HEK293 (cell line): ENCODE measurements around the gene METAP1D.
A peak's percentile ranks its signal among the peaks of the same experiment; 100 is the strongest.

Experiments
- CTCF ChIA-PET: fragments of 350-600 bp; formaldehyde crosslinking; extraction: SDS; loops from one replicate; lab custom pipeline; 2021; ENCODE audit warnings: antibody characterized with exemption; lab: Yijun Ruan, JAX
- POLR2A ChIA-PET: fragments of 300-600 bp; formaldehyde crosslinking; extraction: SDS; loops from one replicate; lab custom pipeline; 2020; ENCODE audit warnings: antibody characterized with exemption, inconsistent platforms; lab: Yijun Ruan, JAX
- H3K27ac ChIP-seq: fragments of 200-500 bp; sonication (Bioruptor generic); 2 replicates; pipeline ENCODE4 v1.5.1; 2014; ENCODE audit warnings: low read depth, low read length, control low read depth, inconsistent platforms; ENCODE audit errors: extremely low read depth
- H3K36me3 ChIP-seq, 2 experiments: fragments of 200-500 bp in 1 of 2; sonication (Bioruptor generic) in 1 of 2; 1 replicate in 1 of 2; 2 replicates in 1 of 2; pipeline ENCODE4 v1.5.1; 2014 to 2017; ENCODE audit warnings: inconsistent platforms in 2 of 2, low read length in 2 of 2; ENCODE audit not compliant: control insufficient read depth in 2 of 2, insufficient read depth in 1 of 2
- H3K4me1 ChIP-seq: fragments of 200-500 bp; sonication (Bioruptor generic); 2 replicates; pipeline ENCODE4 v1.5.1; 2014; ENCODE audit warnings: mild to moderate bottlenecking, low read length, inconsistent platforms; ENCODE audit not compliant: control insufficient read depth, insufficient read depth
- H3K4me3 ChIP-seq: 2 replicates; pipeline ENCODE4 v1.5.1; 2011; ENCODE audit warnings: low read depth, mild to moderate bottlenecking, control low read depth, low read length, moderate library complexity
- H3K9me3 ChIP-seq: fragments of 200-500 bp; sonication (Bioruptor generic); 2 replicates; pipeline ENCODE4 v1.5.1; 2014; ENCODE audit warnings: low read depth, low read length, inconsistent platforms; ENCODE audit not compliant: control insufficient read depth, insufficient read depth
- AEBP2 ChIP-seq: fragments of 450-650 bp; formaldehyde crosslinking; IDR thresholded peaks from 2 replicates; pipeline ENCODE4 v1.5.1; 2016; ENCODE audit warnings: missing biosample characterization, missing genetic modification characterization, borderline replicate concordance
- GLIS1 ChIP-seq: fragments of 450-650 bp; formaldehyde crosslinking; IDR thresholded peaks from 2 replicates; pipeline ENCODE4 v1.5.1; 2016; ENCODE audit warnings: missing biosample characterization, missing genetic modification characterization
- IKZF3 ChIP-seq: fragments of 450-650 bp; IDR thresholded peaks from 2 replicates; pipeline ENCODE4 v1.5.0; 2018; ENCODE audit warnings: missing biosample characterization, mild to moderate bottlenecking, missing genetic modification characterization, moderate library complexity
- KLF16 ChIP-seq: fragments of 450-650 bp; formaldehyde crosslinking; IDR thresholded peaks from 2 replicates; pipeline ENCODE4 v1.5.1; 2017; ENCODE audit warnings: missing biosample characterization, missing genetic modification characterization
- OSR2 ChIP-seq: fragments of 450-650 bp; formaldehyde crosslinking; IDR thresholded peaks from 2 replicates; pipeline ENCODE4 v1.5.1; 2016; ENCODE audit warnings: missing biosample characterization, missing genetic modification characterization
- SCRT2 ChIP-seq: fragments of 450-650 bp; formaldehyde crosslinking; IDR thresholded peaks from 2 replicates; pipeline ENCODE4 v1.5.1; 2016; ENCODE audit warnings: missing biosample characterization, missing genetic modification characterization
- TSHZ1 ChIP-seq: fragments of 450-650 bp; formaldehyde crosslinking; IDR thresholded peaks from 2 replicates; pipeline ENCODE4 v1.5.1; 2016; ENCODE audit warnings: missing biosample characterization, missing genetic modification characterization, borderline replicate concordance
- ZBTB20 ChIP-seq: fragments of 450-650 bp; formaldehyde crosslinking; IDR thresholded peaks from 2 replicates; pipeline ENCODE4 v1.5.1; 2016; ENCODE audit warnings: missing biosample characterization, missing genetic modification characterization
- ZFHX2 ChIP-seq: fragments of 450-650 bp; formaldehyde crosslinking; conservative IDR thresholded peaks from 2 replicates; pipeline ENCODE4 v1.5.1; 2016; ENCODE audit warnings: missing biosample characterization, missing genetic modification characterization
- ZNF112 ChIP-seq: fragments of 450-650 bp; formaldehyde crosslinking; IDR thresholded peaks from 2 replicates; pipeline ENCODE4 v1.5.0; 2017; ENCODE audit warnings: missing biosample characterization, missing genetic modification characterization
- ZNF18 ChIP-seq: fragments of 450-650 bp; formaldehyde crosslinking; IDR thresholded peaks from 2 replicates; pipeline ENCODE4 v1.5.1; 2016; ENCODE audit warnings: missing biosample characterization, missing genetic modification characterization
- ZNF202 ChIP-seq: fragments of 450-650 bp; formaldehyde crosslinking; IDR thresholded peaks from 2 replicates; pipeline ENCODE4 v1.5.1; 2016; ENCODE audit warnings: missing biosample characterization, missing genetic modification characterization, borderline replicate concordance
- ZNF214 ChIP-seq: fragments of 450-650 bp; formaldehyde crosslinking; IDR thresholded peaks from 2 replicates; pipeline ENCODE4 v1.5.1; 2017; ENCODE audit warnings: missing biosample characterization, mild to moderate bottlenecking, missing genetic modification characterization, borderline replicate concordance
- ZNF335 ChIP-seq: fragments of 450-650 bp; formaldehyde crosslinking; conservative IDR thresholded peaks from 2 replicates; pipeline ENCODE4 v1.5.1; 2016; ENCODE audit warnings: missing biosample characterization, missing genetic modification characterization
- ZNF366 ChIP-seq: fragments of 450-650 bp; formaldehyde crosslinking; conservative IDR thresholded peaks from 2 replicates; pipeline ENCODE4 v1.5.1; 2016; ENCODE audit warnings: missing biosample characterization, missing genetic modification characterization
- ZNF514 ChIP-seq: fragments of 450-650 bp; formaldehyde crosslinking; IDR thresholded peaks from 2 replicates; pipeline ENCODE4 v1.5.1; 2016; ENCODE audit warnings: missing biosample characterization, missing genetic modification characterization
- ZNF664 ChIP-seq: fragments of 450-650 bp; formaldehyde crosslinking; IDR thresholded peaks from 2 replicates; pipeline ENCODE4 v1.5.1; 2016; ENCODE audit warnings: missing biosample characterization, missing genetic modification characterization
- ZNF768 ChIP-seq: fragments of 450-650 bp; formaldehyde crosslinking; IDR thresholded peaks from 2 replicates; pipeline ENCODE4 v1.5.1; 2018; ENCODE audit warnings: missing biosample characterization, mild to moderate bottlenecking, missing genetic modification characterization
- ZSCAN4 ChIP-seq: fragments of 450-650 bp; formaldehyde crosslinking; IDR thresholded peaks from 2 replicates; pipeline ENCODE4 v1.5.1; 2017; ENCODE audit warnings: missing biosample characterization, missing genetic modification characterization

The METAP1D gene

GRCh38 chr2:172021955-172022354, 22.2 kb downstream of the METAP1D start:
- CTCF ChIA-PET: interaction anchor here (0.6 to 1.3 kb wide), 3 partner anchors 16 to 1206 kb away, joined by 3 to 4 read pairs (median 4); no protein-coding TSS in a partner anchor
- TF ChIP-seq IKZF3 (tag by site-specific recombination) (peak; percentile 67), KLF16 (tag by site-specific recombination) (no peak), ZBTB20 (tag by site-specific recombination) (no peak), ZNF335 (tag by site-specific recombination) (peak; percentile 11; the same call in 1 of the 2 replicates), ZNF768 (tag by site-specific recombination) (0 out of 2 replicates have a peak, but pooled peaks have one; percentile 26), ZSCAN4 (tag by site-specific recombination) (no peak), ZNF366 (tag by site-specific recombination) (0 out of 2 replicates have a peak, but pooled peaks have one; percentile 12), OSR2 (peak; percentile 14; the same call in 1 of the 2 replicates), AEBP2 (tag by site-specific recombination) (no peak)
- TF ChIP-seq, all 188 proteins: peak for 5
- peak overlapping the region; percentile 81 for H3K27ac ChIP-seq
- no peaks in the 10 kb centered on the region for H3K36me3 ChIP-seq
- H3K9me3 ChIP-seq: no peaks in the 10 kb centered on the region
- peak overlapping the region; percentile 11 for H3K4me3 ChIP-seq
- POLR2A ChIA-PET: interaction anchor here (0.6 to 3.1 kb wide), 7 partner anchors 15 to 80 kb away, joined by 3 to 21 read pairs (median 8); partner anchors contain the start of genes DLX1 and DLX2
- H3K4me1 ChIP-seq: peaks cover 14% of the 10 kb centered on the region

GRCh38 chr2:172031536-172031935, 31.8 kb downstream of the METAP1D start:
- H3K4me1 ChIP-seq: peaks cover 3% of the 10 kb centered on the region; the same call in 1 of the 2 replicates
- H3K4me3 ChIP-seq: no peak overlapping the region
- H3K27ac ChIP-seq: no peak overlapping the region
- no peaks in the 10 kb centered on the region for H3K9me3 ChIP-seq
- ChIA-PET POLR2A (no interaction called here), CTCF (no interaction called here)
- H3K36me3 ChIP-seq: no peaks in the 10 kb centered on the region
- TF ChIP-seq GLIS1 (no peak), SCRT2 (0 out of 2 replicates have a peak, but pooled peaks have one; percentile 13)

- Histone ChIP-seq H3K36me3 (no peaks in the 10 kb centered on the region), H3K4me1 (peaks cover 11% of the 10 kb centered on the region), H3K27ac (peak overlapping the region; percentile 10; the same call in 1 of the 2 replicates), H3K4me3 (no peak overlapping the region), H3K9me3 (no peaks in the 10 kb centered on the region)
- POLR2A ChIA-PET: interaction anchor here (1.0 to 2.6 kb wide), 6 partner anchors 17 to 64 kb away, joined by 3 to 17 read pairs (median 6); partner anchors contain the start of genes DLX1 and DLX2
- TF ChIP-seq ZNF664 (tag by site-specific recombination): peak; percentile 5; the same call in 1 of the 2 replicates
- no peak for TF ChIP-seq ZNF112
- CTCF ChIA-PET: interaction anchor here (0.5 to 1.6 kb wide), 7 partner anchors 15 to 335 kb away, joined by 3 to 5 read pairs (median 4); no protein-coding TSS in a partner anchor
Measured at GRCh38 chr2:172038121-172038520, 38.4 kb downstream of the METAP1D start.

GRCh38 chr2:172038604-172039003, 38.9 kb downstream of the METAP1D start:
- no peaks in the 10 kb centered on the region for H3K9me3 ChIP-seq
- peaks cover 11% of the 10 kb centered on the region for H3K4me1 ChIP-seq
- ChIA-PET CTCF (interaction anchor here (0.5 to 1.6 kb wide), 6 partner anchors 14 to 335 kb away, joined by 3 to 5 read pairs (median 4); no protein-coding TSS in a partner anchor), POLR2A (interaction anchor here (0.6 to 2.6 kb wide), 6 partner anchors 8 to 63 kb away, joined by 3 to 17 read pairs (median 6); partner anchors contain the start of genes DLX1 and DLX2)
- no peak overlapping the region for H3K4me3 ChIP-seq
- H3K27ac ChIP-seq: peak overlapping the region; percentile 53
- H3K36me3 ChIP-seq: no peaks in the 10 kb centered on the region
- no peak for TF ChIP-seq ZNF664 (tag by site-specific recombination)
- TF ChIP-seq ZNF214 (tag by site-specific recombination): no peak
- TF ChIP-seq ZNF514 (tag by site-specific recombination): no peak
- no peak for TF ChIP-seq ZFHX2
- no peak for TF ChIP-seq ZNF202 (tag by site-specific recombination)
- TF ChIP-seq ZNF18: peak; percentile 45; the same call in 1 of the 2 replicates
- TF ChIP-seq TSHZ1 (tag by site-specific recombination): peak; percentile 57; the same call in 1 of the 2 replicates
